Stimulated activated CD8-positive, alpha-beta memory T cell treated with anti-CD3 and anti-CD28 coated beads, Interleukin-4, amount 100 ng/mL, for 1 hour (primary cell): ENCODE measurements around the gene FMNL2.
"Not testable (repeated sequence)": the region's sequence is repeated elsewhere in the genome, so short reads cannot be mapped to it uniquely, and the experiment has no call there.

Experiments
- DNase-seq, 2 donors: peaks; one replicate each; pipeline ENCODE4 v3.0.0-alpha.2; 2020; ENCODE audit warnings: low read depth in 2 of 2, low spot score in 1 of 2

The FMNL2 gene

GRCh38 chr2:152335016-152335725 lies at the start of gene FMNL2:
Gene FMNL2, plus strand, starts transcription at chr2:152335174.
- no peak for DNase-seq

- DNase-seq: no peak
Measured at GRCh38 chr2:152292991-152293390, 42.0 kb upstream of the FMNL2 start.

GRCh38 chr2:152297715-152298114 lies 37.3 kb upstream of the FMNL2 start:
- no peak for DNase-seq

- no peak for DNase-seq
Measured at GRCh38 chr2:152298754-152299153, 36.2 kb upstream of the FMNL2 start.

GRCh38 chr2:152301131-152301530 lies 33.8 kb upstream of the FMNL2 start:
- DNase-seq: no peak

- no peak for DNase-seq
Measured at GRCh38 chr2:152303951-152304350, 31.0 kb upstream of the FMNL2 start.

GRCh38 chr2:152304836-152305235 lies 30.1 kb upstream of the FMNL2 start:
- DNase-seq: no peak

- DNase-seq: no peak
Measured at GRCh38 chr2:152307863-152308262, 27.1 kb upstream of the FMNL2 start.

GRCh38 chr2:152309352-152310214 lies 25.4 kb upstream of the FMNL2 start:
- DNase-seq: no peak

- DNase-seq: no peak
Measured at GRCh38 chr2:152319822-152320570, 15.0 kb upstream of the FMNL2 start.

GRCh38 chr2:152320814-152321213 lies 14.2 kb upstream of the FMNL2 start:
- DNase-seq: no peak

GRCh38 chr2:152322222-152322621 lies 12.8 kb upstream of the FMNL2 start:
- DNase-seq: no peak

GRCh38 chr2:152325126-152325525 lies 9.8 kb upstream of the FMNL2 start:
- DNase-seq: not testable (repeated sequence)

GRCh38 chr2:152326710-152327109 lies 8.3 kb upstream of the FMNL2 start:
- no peak for DNase-seq

GRCh38 chr2:152328013-152328412 lies 7.0 kb upstream of the FMNL2 start:
- DNase-seq: no peak

GRCh38 chr2:152330235-152330866 lies 4.6 kb upstream of the FMNL2 start:
- no peak for DNase-seq

GRCh38 chr2:152334701-152335015 lies 316 bp upstream of the FMNL2 start:
- DNase-seq: no peak

GRCh38 chr2:152335726-152336118 lies 748 bp downstream of the FMNL2 start:
- DNase-seq: no peak

- DNase-seq: no peak
Measured at GRCh38 chr2:152336119-152336853, 1.3 kb downstream of the FMNL2 start.

GRCh38 chr2:152336854-152337510 lies 2.0 kb downstream of the FMNL2 start:
- no peak for DNase-seq
